ENCODE data around the gene VAC14.

GRCh38 chr16:70780546-70780945, 20.4 kb downstream of the VAC14 start:
- TF ChIP-seq CTCF (conservative IDR thresholded peaks at IDR 0.05; ENCODE audit: low read depth, low read length) = no peak
- TF ChIP-seq EZH2 (IDR thresholded peaks at IDR 0.05; ENCODE audit: low read length, unreplicated experiment) = no peak
- no peak for TF ChIP-seq EZH2phosphoT487 (IDR thresholded peaks at IDR 0.05; ENCODE audit: borderline replicate concordance, low read length)
